Activated B cell treated with CpG ODN at 0.5 μM for 24 hours (primary cell): Measurements from ENCODE around the gene RADIL. TPM values are rescaled to one million over a fixed set of nuclear protein-coding genes. Genes with fewer than 3 reads are reported as not detected.
A peak's percentile ranks its signal among the peaks of the same experiment; 100 is the strongest.

Experiments used
- ATAC-seq: fragments of 200-7000 bp; cut with Tn5 transposase; one replicate; pipeline ENCODE4 v1.10.0; 2021; ENCODE audit warnings: low read depth, mild to moderate bottlenecking, moderate library complexity
- CTCF ChIA-PET: fragments of 350-600 bp; sonication (Branson Sonifier 250); formaldehyde crosslinking; loops from one replicate; lab custom pipeline; 2021; ENCODE audit warnings: antibody characterized with exemption; lab: Charles Lee
- POLR2A ChIA-PET: fragments of 350-600 bp; sonication (Branson Sonifier 250); formaldehyde crosslinking; loops from one replicate; lab custom pipeline; 2021; ENCODE audit warnings: antibody characterized with exemption; lab: Charles Lee
- DNase-seq: peaks from one replicate; pipeline ENCODE4 v3.0.0; 2022
- H3K27ac Mint-ChIP-seq: one replicate; pipeline ENCODE4 v1.8.0; 2020; ENCODE audit warnings: mixed read lengths
- H3K27me3 Mint-ChIP-seq: one replicate; pipeline ENCODE4 v1.8.0; 2021; ENCODE audit warnings: mixed read lengths
- H3K36me3 Mint-ChIP-seq: one replicate; pipeline ENCODE4 v1.8.0; 2021; ENCODE audit warnings: low read depth, mixed read lengths
- H3K4me1 Mint-ChIP-seq: one replicate; pipeline ENCODE4 v1.8.0; 2021; ENCODE audit warnings: mixed read lengths
- H3K4me3 Mint-ChIP-seq: one replicate; pipeline ENCODE4 v1.8.0; 2020; ENCODE audit warnings: mild to moderate bottlenecking, mixed read lengths
- H3K9me3 Mint-ChIP-seq: one replicate; pipeline ENCODE4 v1.8.0; 2020; ENCODE audit warnings: mixed read lengths
- intact Hi-C: fragments of 100-400 bp; cut with micrococcal nuclease; formaldehyde crosslinking; loops from one replicate; pipeline ENCODE4 v1.15.1; 2024
- total RNA-seq: library from RNA; stranded (reverse); gene quantifications from 2 replicates; pipeline ENCODE4 v1.2.3, GENCODE V29; 2022
- TF ChIP-seq, protein P1 (sequence below): fragments of 200-600 bp; IDR thresholded peaks from one replicate; pipeline ENCODE4 v1.8.0; 2022; ENCODE audit warnings: antibody characterized with exemption, mild to moderate bottlenecking

The RADIL gene
- total RNA-seq, 1 donor from 2014 or later, result not detected

DNA sequence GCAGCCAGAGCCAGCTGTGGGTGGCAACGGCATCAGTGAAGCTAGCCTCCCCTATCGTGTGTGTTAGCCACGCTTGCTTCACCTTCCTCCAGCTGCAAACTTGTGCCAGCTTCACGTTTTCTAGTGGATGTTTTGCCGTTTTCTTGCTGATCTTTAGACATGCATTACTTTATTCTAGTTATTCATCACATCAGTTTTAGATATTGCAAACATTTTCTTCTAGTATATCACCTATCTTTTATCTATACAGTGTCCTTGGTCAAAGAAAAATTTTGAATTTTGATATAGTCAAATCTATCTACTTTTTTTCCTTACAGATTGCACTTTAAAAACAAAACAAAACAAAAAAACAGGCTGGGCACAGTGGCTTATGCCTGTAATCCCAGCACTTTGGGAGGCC is 15.0 kb downstream of the RADIL start:
- intact Hi-C loops, result no loop called here
- Mint-ChIP-seq H3K9me3 (peaks cover 2% of the 10 kb centered on the region), H3K27ac (no peak overlapping the region), H3K36me3 (no peaks in the 10 kb centered on the region), H3K4me3 (no peak overlapping the region), H3K4me1 (no peaks in the 10 kb centered on the region), H3K27me3 (peaks cover 36% of the 10 kb centered on the region)
- ChIA-PET CTCF (no interaction called here), POLR2A (no interaction called here)
- DNase-seq (no peak), ATAC-seq (no peak)
- TF ChIP-seq, protein P1, sequence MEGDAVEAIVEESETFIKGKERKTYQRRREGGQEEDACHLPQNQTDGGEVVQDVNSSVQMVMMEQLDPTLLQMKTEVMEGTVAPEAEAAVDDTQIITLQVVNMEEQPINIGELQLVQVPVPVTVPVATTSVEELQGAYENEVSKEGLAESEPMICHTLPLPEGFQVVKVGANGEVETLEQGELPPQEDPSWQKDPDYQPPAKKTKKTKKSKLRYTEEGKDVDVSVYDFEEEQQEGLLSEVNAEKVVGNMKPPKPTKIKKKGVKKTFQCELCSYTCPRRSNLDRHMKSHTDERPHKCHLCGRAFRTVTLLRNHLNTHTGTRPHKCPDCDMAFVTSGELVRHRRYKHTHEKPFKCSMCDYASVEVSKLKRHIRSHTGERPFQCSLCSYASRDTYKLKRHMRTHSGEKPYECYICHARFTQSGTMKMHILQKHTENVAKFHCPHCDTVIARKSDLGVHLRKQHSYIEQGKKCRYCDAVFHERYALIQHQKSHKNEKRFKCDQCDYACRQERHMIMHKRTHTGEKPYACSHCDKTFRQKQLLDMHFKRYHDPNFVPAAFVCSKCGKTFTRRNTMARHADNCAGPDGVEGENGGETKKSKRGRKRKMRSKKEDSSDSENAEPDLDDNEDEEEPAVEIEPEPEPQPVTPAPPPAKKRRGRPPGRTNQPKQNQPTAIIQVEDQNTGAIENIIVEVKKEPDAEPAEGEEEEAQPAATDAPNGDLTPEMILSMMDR, result no peak

DNA sequence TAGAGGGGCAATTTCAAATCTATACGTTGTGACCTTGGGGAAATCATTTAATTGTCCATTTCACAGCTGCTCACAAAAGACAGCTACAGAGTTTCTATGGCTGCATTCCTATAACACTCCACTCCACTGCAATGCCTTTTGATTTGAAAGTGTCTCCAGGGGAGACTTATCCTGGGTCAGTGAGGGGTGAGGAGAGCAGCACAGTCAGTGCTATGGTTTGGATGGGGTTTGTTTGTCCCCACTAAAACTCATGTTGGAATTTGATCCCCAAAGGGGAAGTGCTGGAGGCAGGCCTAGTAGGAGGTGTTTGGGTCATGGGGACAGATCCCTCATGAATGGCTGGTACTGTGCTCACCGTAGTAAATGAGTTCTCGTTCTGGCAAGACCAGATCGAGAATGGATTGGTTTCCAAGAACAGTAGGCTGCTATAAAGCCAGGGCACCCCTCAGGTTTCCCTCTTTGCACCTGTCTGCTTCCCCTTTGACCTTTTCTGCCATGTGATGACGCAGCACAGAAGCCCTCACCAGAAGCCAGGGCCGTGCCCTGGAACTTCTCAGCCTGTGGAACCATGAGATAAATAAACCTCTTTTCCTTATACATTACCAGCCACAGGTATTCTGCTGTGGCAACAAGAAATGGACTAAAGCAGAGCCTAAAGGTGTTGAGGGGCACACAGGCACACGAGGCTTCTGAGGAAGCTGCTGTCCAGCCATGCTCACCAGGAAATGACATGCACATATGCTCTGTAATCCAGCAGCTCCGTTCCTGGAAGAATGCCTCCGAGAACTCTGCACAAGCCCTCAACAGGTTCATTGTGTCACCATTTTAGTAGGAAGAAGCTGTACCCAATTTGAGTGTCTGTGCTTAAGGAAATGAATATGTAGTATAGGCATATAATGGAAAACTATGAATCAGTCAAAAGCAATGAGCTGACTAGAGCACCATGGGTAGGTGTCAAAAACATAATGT is 16.7 kb downstream of the RADIL start:
- ChIA-PET CTCF (no interaction called here), POLR2A (no interaction called here)
- H3K4me1 Mint-ChIP-seq, result no peaks in the 10 kb centered on the region
- DNase-seq (no peak), ATAC-seq (no peak)
- TF ChIP-seq, protein P1, result no peak
- peaks cover 42% of the 10 kb centered on the region for H3K27me3 Mint-ChIP-seq
- no peaks in the 10 kb centered on the region for H3K36me3 Mint-ChIP-seq
- no peak overlapping the region for H3K27ac Mint-ChIP-seq
- intact Hi-C loops, result no loop called here
- H3K4me3 Mint-ChIP-seq, result no peak overlapping the region
- peaks cover 6% of the 10 kb centered on the region for H3K9me3 Mint-ChIP-seq

DNA sequence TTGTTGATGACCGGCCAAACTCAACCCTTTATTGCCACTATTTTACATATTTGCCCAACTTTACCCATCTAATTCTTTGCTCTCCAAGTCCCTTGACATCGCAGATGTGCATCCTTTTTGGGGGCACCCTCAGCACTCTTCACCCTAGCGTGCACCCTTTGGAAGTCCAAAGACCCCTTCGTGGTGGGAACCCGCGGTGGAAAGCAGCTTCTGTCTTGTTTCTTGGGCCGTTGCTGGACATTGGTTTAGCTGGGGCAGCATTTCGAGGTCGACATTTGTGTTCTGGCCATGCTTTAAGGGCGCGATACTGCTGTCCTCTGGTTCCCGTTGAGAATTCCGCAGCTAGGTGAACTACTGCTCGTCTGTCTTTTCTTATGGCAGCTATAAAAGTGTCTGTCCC is 21.4 kb downstream of the RADIL start:
- Mint-ChIP-seq H3K9me3 (peaks cover 9% of the 10 kb centered on the region), H3K27ac (no peak overlapping the region), H3K36me3 (no peaks in the 10 kb centered on the region), H3K4me3 (peak overlapping the region; percentile 56), H3K27me3 (peaks cover 44% of the 10 kb centered on the region), H3K4me1 (peaks cover 5% of the 10 kb centered on the region)
- CTCF ChIA-PET, result no interaction called here
- POLR2A ChIA-PET, result no interaction called here
- intact Hi-C loops, result no loop called here
- ATAC-seq, result no peak
- TF ChIP-seq, protein P1, result no peak
- no peak for DNase-seq

DNA sequence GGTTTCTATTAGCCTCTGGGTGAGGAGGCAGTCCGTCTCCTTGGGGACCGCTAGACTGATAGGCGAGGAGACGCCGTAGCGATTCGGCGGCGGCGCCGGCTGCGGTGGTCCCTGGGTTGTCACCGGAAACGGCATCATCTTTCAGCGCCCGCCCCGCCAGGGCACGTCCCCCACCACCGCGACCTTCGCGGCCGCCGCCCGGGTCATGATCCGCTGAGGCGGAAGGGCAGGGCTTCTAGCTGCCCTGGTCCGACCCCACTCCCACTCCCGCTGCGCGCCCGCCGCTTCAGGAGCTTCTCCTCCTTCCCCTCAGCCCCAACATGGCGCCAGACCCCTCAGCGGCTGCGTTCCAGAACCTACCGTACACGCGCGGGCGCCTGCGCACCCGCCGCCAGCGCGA is 21.8 kb downstream of the RADIL start, which contains the start of gene PAPOLB:
PAPOLB (minus strand) TSS at position 358 of the 400 bp plus-strand sequence; CDS start at position 138, 220 bp downstream.
- H3K4me1 Mint-ChIP-seq, result peaks cover 5% of the 10 kb centered on the region

DNA sequence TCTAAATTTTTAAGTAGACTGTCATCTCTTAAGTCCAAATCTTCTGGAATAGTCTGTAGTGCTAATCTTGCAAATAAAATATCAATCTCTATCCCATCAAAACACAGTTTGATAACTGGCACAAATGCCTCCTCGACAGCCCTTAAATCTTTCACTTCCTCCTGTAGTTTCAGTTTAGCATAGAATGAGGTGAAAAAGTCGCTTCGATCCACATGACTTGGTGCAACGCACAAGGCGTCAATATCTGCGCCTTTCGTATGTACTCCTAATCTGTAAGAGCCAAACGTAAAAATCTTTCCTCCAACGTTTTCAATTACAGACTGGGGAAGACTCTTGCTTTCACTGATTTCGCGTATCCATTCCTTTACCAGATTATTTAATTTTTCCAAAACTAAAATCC is 22.3 kb downstream of the RADIL start:
- ChIA-PET CTCF (no interaction called here), POLR2A (no interaction called here)
- peak overlapping the region; percentile 61 for H3K4me3 Mint-ChIP-seq
- peak overlapping the region; percentile 51 for H3K27ac Mint-ChIP-seq
- peak; percentile 71 for ATAC-seq
- no peak for DNase-seq
- H3K9me3 Mint-ChIP-seq, result peaks cover 9% of the 10 kb centered on the region
- H3K36me3 Mint-ChIP-seq, result no peaks in the 10 kb centered on the region
- intact Hi-C loops, result no loop called here
- H3K27me3 Mint-ChIP-seq, result peaks cover 47% of the 10 kb centered on the region
- TF ChIP-seq, protein P1, result no peak
- H3K4me1 Mint-ChIP-seq, result peaks cover 5% of the 10 kb centered on the region

More for the DNA sequence above, 21.8 kb downstream of the RADIL start, which contains the start of gene PAPOLB:
- peak; percentile 23 for DNase-seq
- H3K27ac Mint-ChIP-seq, result peak within 1 kb of the TSS; percentile 51
- peak; percentile 79 for ATAC-seq
- ChIA-PET CTCF (no interaction called here), POLR2A (no interaction called here)
- TF ChIP-seq, protein P1, result no peak
- peaks cover 47% of the 10 kb centered on the region for H3K27me3 Mint-ChIP-seq
- intact Hi-C loops, result no loop called here
- H3K9me3 Mint-ChIP-seq, result peaks cover 9% of the 10 kb centered on the region
- H3K36me3 Mint-ChIP-seq, result no peaks in the 10 kb centered on the region
- H3K4me3 Mint-ChIP-seq, result peak within 1 kb of the TSS; percentile 61
